Thymus (tissue), 11 donors: Measurements from ENCODE around the gene SLC25A39. TPM values are rescaled to one million over a fixed set of nuclear protein-coding genes. Genes with fewer than 3 reads are reported as not detected.
"Not testable (repeated sequence)": the region's sequence is repeated elsewhere in the genome, so short reads cannot be mapped to it uniquely, and the experiment has no call there.

Experiments used
- DNase-seq, 9 donors: peaks; one replicate each; pipeline ENCODE4 v3.0.0-alpha.2; 2013; ENCODE audit warnings: low spot score in 9 of 9, low read depth in 6 of 9, missing footprints in 1 of 9
- H3K27ac ChIP-seq, 2 donors: one replicate each; pipeline ENCODE4 v1.5.1; 2013; ENCODE audit warnings: control low read depth in 1 of 2, low read depth in 1 of 2, low read length in 1 of 2, mild to moderate bottlenecking in 1 of 2, moderate library complexity in 1 of 2
- H3K27me3 ChIP-seq, 2 donors: one replicate each; pipeline ENCODE4 v1.5.1; 2013; ENCODE audit warnings: low read length in 1 of 2; ENCODE audit not compliant: control insufficient read depth in 2 of 2, insufficient read depth in 1 of 2
- H3K36me3 ChIP-seq, 2 donors: one replicate each; pipeline ENCODE4 v1.5.1; 2013; ENCODE audit warnings: low read length in 1 of 2, mild to moderate bottlenecking in 1 of 2, moderate library complexity in 1 of 2; ENCODE audit not compliant: control insufficient read depth in 2 of 2, insufficient read depth in 2 of 2
- H3K4me1 ChIP-seq, 2 donors: one replicate each; pipeline ENCODE4 v1.5.1; 2013; ENCODE audit warnings: low read length in 2 of 2; ENCODE audit not compliant: control insufficient read depth in 2 of 2, insufficient read depth in 2 of 2
- H3K4me3 ChIP-seq, 2 donors: one replicate each; pipeline ENCODE4 v1.5.1; 2013; ENCODE audit warnings: low read length in 2 of 2, control low read depth in 1 of 2, mild to moderate bottlenecking in 1 of 2
- H3K9me3 ChIP-seq, 2 donors: one replicate each; pipeline ENCODE4 v1.5.1; 2013; ENCODE audit warnings: low read length in 1 of 2, mild to moderate bottlenecking in 1 of 2; ENCODE audit not compliant: control insufficient read depth in 2 of 2, insufficient read depth in 1 of 2
- WGBS: extraction: QIAGEN DNeasy Blood & Tissue Kit; methylation state at CpG from one replicate; pipeline ENCODE4 v1.1.7; 2013; 5-methylcytosine and 5-hydroxymethylcytosine counted together
- polyA plus RNA-seq: library from polyadenylated mRNA; stranded (reverse); fragments of 200-250 nt; gene quantifications from one replicate; pipeline ENCODE4 v1.2.3, GENCODE V29; 2013
- total RNA-seq: library from RNA; stranded (reverse); fragments of 120-200 nt; gene quantifications from one replicate; pipeline ENCODE4 v1.2.4, GENCODE V29; 2013
- donor health status: healthy.

The SLC25A39 gene
- total and polyA plus RNA-seq, 2 donors: 46.9 to 93.8 TPM

GRCh38 chr17:44350733-44351226 lies 26.2 kb upstream of the SLC25A39 start:
- Histone ChIP-seq H3K4me1 (peaks cover 4 to 17% of the 10 kb centered on the region in 2 donors), H3K36me3 (peaks cover 12 to 19% of the 10 kb centered on the region in 2 donors), H3K27ac (no peak overlapping the region), H3K27me3 (peaks cover 24 to 36% of the 10 kb centered on the region in 2 donors), H3K9me3 (no peaks in the 10 kb centered on the region), H3K4me3 (no peak overlapping the region)
- 76% methylated on average over 6 of the region's 6 CpGs for WGBS
- DNase-seq: peak in 7 of 9 donors; percentile 43 to 83 (median 71)

- Histone ChIP-seq H3K4me1 (peaks cover 8 to 24% of the 10 kb centered on the region in 2 donors), H3K27me3 (peaks cover 17 to 30% of the 10 kb centered on the region in 2 donors), H3K9me3 (no peaks in the 10 kb centered on the region), H3K4me3 (no peak overlapping the region), H3K36me3 (peaks cover 12 to 19% of the 10 kb centered on the region in 2 donors), H3K27ac (peak overlapping the region in 1 of 2 donors; percentile 9)
- no peak for DNase-seq
- WGBS: 96% methylated on average over 12 of the region's 12 CpGs
Measured at GRCh38 chr17:44349553-44350070, 25.0 kb upstream of the SLC25A39 start.

GRCh38 chr17:44348988-44349364 lies 24.4 kb upstream of the SLC25A39 start:
- H3K27me3 ChIP-seq: peaks cover 11 to 30% of the 10 kb centered on the region in 2 donors
- H3K4me3 ChIP-seq: no peak overlapping the region
- H3K9me3 ChIP-seq: no peaks in the 10 kb centered on the region
- H3K27ac ChIP-seq: no peak overlapping the region
- WGBS: 97% methylated on average over 6 of the region's 6 CpGs
- H3K36me3 ChIP-seq: peaks cover 12 to 19% of the 10 kb centered on the region in 2 donors
- DNase-seq: no peak
- peaks cover 8 to 26% of the 10 kb centered on the region in 2 donors for H3K4me1 ChIP-seq

- Histone ChIP-seq H3K27me3 (peaks cover 5 to 30% of the 10 kb centered on the region in 2 donors), H3K9me3 (no peaks in the 10 kb centered on the region), H3K27ac (no peak overlapping the region), H3K4me1 (peaks cover 5 to 27% of the 10 kb centered on the region in 2 donors), H3K4me3 (no peak overlapping the region), H3K36me3 (peaks cover 12 to 19% of the 10 kb centered on the region in 2 donors)
- peak in 1 of 9 donors; percentile 34 for DNase-seq
- 82% methylated on average over 9 of the region's 9 CpGs for WGBS
Measured at GRCh38 chr17:44348234-44348987, 23.8 kb upstream of the SLC25A39 start.

GRCh38 chr17:44347206-44348055 lies 22.8 kb upstream of the SLC25A39 start:
- not testable (repeated sequence) for H3K9me3 ChIP-seq, H3K27ac ChIP-seq, H3K4me3 ChIP-seq, DNase-seq
- Histone ChIP-seq H3K4me1 (peaks cover 4 to 27% of the 10 kb centered on the region in 2 donors), H3K27me3 (peaks cover 0 to 26% of the 10 kb centered on the region in 2 donors), H3K36me3 (peaks cover 9 to 19% of the 10 kb centered on the region in 2 donors)
- WGBS: 93% methylated on average over 18 of the region's 18 CpGs

- H3K36me3 ChIP-seq: peaks cover 0 to 9% of the 10 kb centered on the region in 2 donors
- H3K27ac ChIP-seq: no peak overlapping the region
- peak overlapping the region; percentile 62 to 66 for H3K4me3 ChIP-seq
- DNase-seq: no peak
- H3K27me3 ChIP-seq: peaks cover 0 to 30% of the 10 kb centered on the region in 2 donors
- no peaks in the 10 kb centered on the region for H3K9me3 ChIP-seq
- 84% methylated on average over 13 of the region's 13 CpGs for WGBS
- H3K4me1 ChIP-seq: peaks cover 4 to 27% of the 10 kb centered on the region in 2 donors
Measured at GRCh38 chr17:44346064-44346844, 21.6 kb upstream of the SLC25A39 start.

GRCh38 chr17:44345454-44346026 lies 20.9 kb upstream of the SLC25A39 start:
- Histone ChIP-seq H3K4me3 (peak overlapping the region; percentile 62 to 66), H3K4me1 (peaks cover 4 to 27% of the 10 kb centered on the region in 2 donors), H3K27me3 (peaks cover 0 to 33% of the 10 kb centered on the region in 2 donors), H3K27ac (peak overlapping the region; percentile 63 to 69), H3K9me3 (no peaks in the 10 kb centered on the region), H3K36me3 (peaks cover 0 to 8% of the 10 kb centered on the region in 2 donors)
- DNase-seq: peak in 4 of 9 donors; percentile 36 to 76 (median 54)
- 2% methylated on average over 21 of the region's 21 CpGs for WGBS

- peaks cover 0 to 5% of the 10 kb centered on the region in 2 donors for H3K36me3 ChIP-seq
- under 1% methylated on average over 26 of the region's 26 CpGs for WGBS
- peak within 1 kb of the TSS; percentile 62 to 66 for H3K4me3 ChIP-seq
Measured at GRCh38 chr17:44344939-44345453, 20.4 kb upstream of the SLC25A39 start, which contains the start of gene GRN. TSS of gene GRN (plus strand) at chr17:44345302. CDS start at chr17:44349165, 3,863 bp downstream.

More at GRCh38 chr17:44344939-44345453, 20.4 kb upstream of the SLC25A39 start, which contains the start of gene GRN:
- DNase-seq: peak; percentile 68 to 90 (median 81)
- H3K9me3 ChIP-seq: no peaks in the 10 kb centered on the region
- peaks cover 4 to 27% of the 10 kb centered on the region in 2 donors for H3K4me1 ChIP-seq
- H3K27me3 ChIP-seq: peaks cover 0 to 33% of the 10 kb centered on the region in 2 donors
- H3K27ac ChIP-seq: peak within 1 kb of the TSS; percentile 63 to 69
